ENCODE data around the gene PTN. TPM values are rescaled to one million over a fixed set of nuclear protein-coding genes. Genes with fewer than 3 reads are reported as not detected.

The PTN gene
- total RNA-seq, 2 experiments from 2014 or later, result not detected

- Mint-ChIP-seq H3K4me1 (ENCODE audit: low read depth) (no peaks in the 10 kb centered on the region), H3K27me3 (no peaks in the 10 kb centered on the region), H3K9me3 (peaks cover 3% of the 10 kb centered on the region), H3K4me3 (no peak overlapping the region), H3K27ac (no peak overlapping the region), H3K36me3 (ENCODE audit: low read depth) (no peaks in the 10 kb centered on the region)
- ChIA-PET POLR2A (no interaction called here), CTCF (no interaction called here)
- ATAC-seq (no peak), DNase-seq (no peak)
- TF ChIP-seq CTCF (IDR thresholded peaks at IDR 0.05), result no peak
- intact Hi-C loops (cut with micrococcal nuclease), result no loop called here
Observed at GRCh38 chr7:137354961-137355360, 11.4 kb upstream of the PTN start.

- ATAC-seq (no peak), DNase-seq (no peak)
- peaks cover 3% of the 10 kb centered on the region for H3K9me3 Mint-ChIP-seq
- no peaks in the 10 kb centered on the region for H3K27me3 Mint-ChIP-seq
- H3K27ac Mint-ChIP-seq, result no peak overlapping the region
- POLR2A ChIA-PET, result no interaction called here
- intact Hi-C loops (cut with micrococcal nuclease), result no loop called here
- CTCF ChIA-PET, result no interaction called here
- H3K4me3 Mint-ChIP-seq, result no peak overlapping the region
- no peaks in the 10 kb centered on the region for H3K4me1 Mint-ChIP-seq (ENCODE audit: low read depth)
- no peaks in the 10 kb centered on the region for H3K36me3 Mint-ChIP-seq (ENCODE audit: low read depth)
- TF ChIP-seq CTCF (IDR thresholded peaks at IDR 0.05), result no peak
Observed at GRCh38 chr7:137354396-137354795, 10.9 kb upstream of the PTN start.

- POLR2A ChIA-PET, result no interaction called here
- CTCF ChIA-PET, result no interaction called here
- H3K9me3 Mint-ChIP-seq, result peaks cover 3% of the 10 kb centered on the region
- H3K27me3 Mint-ChIP-seq, result no peaks in the 10 kb centered on the region
- H3K4me3 Mint-ChIP-seq, result no peak overlapping the region
- TF ChIP-seq CTCF (IDR thresholded peaks at IDR 0.05), result no peak
- DNase-seq (no peak), ATAC-seq (no peak)
- no peaks in the 10 kb centered on the region for H3K36me3 Mint-ChIP-seq (ENCODE audit: low read depth)
- no peaks in the 10 kb centered on the region for H3K4me1 Mint-ChIP-seq (ENCODE audit: low read depth)
- intact Hi-C loops (cut with micrococcal nuclease), result no loop called here
- no peak overlapping the region for H3K27ac Mint-ChIP-seq
Observed at GRCh38 chr7:137351941-137352340, 8.4 kb upstream of the PTN start.

GRCh38 chr7:137345799-137346449 is 2.4 kb upstream of the PTN start:
- Mint-ChIP-seq H3K9me3 (no peaks in the 10 kb centered on the region), H3K4me3 (no peak overlapping the region), H3K27ac (no peak overlapping the region), H3K27me3 (peaks cover 13% of the 10 kb centered on the region), H3K36me3 (ENCODE audit: low read depth) (no peaks in the 10 kb centered on the region), H3K4me1 (ENCODE audit: low read depth) (no peaks in the 10 kb centered on the region)
- no peak for ATAC-seq
- intact Hi-C loops (cut with micrococcal nuclease), result no loop called here
- CTCF ChIA-PET, result no interaction called here
- POLR2A ChIA-PET, result no interaction called here
- TF ChIP-seq CTCF (IDR thresholded peaks at IDR 0.05), result no peak
- DNase-seq, result no peak

- no peaks in the 10 kb centered on the region for H3K36me3 Mint-ChIP-seq (ENCODE audit: low read depth)
- H3K27ac Mint-ChIP-seq, result no peak overlapping the region
- CTCF ChIA-PET, result no interaction called here
- TF ChIP-seq CTCF (IDR thresholded peaks at IDR 0.05), result no peak
- intact Hi-C loops (cut with micrococcal nuclease), result no loop called here
- ATAC-seq (no peak), DNase-seq (no peak)
- POLR2A ChIA-PET, result no interaction called here
- H3K4me1 Mint-ChIP-seq (ENCODE audit: low read depth), result peaks cover 2% of the 10 kb centered on the region
- H3K9me3 Mint-ChIP-seq, result no peaks in the 10 kb centered on the region
- no peak overlapping the region for H3K4me3 Mint-ChIP-seq
- peaks cover 13% of the 10 kb centered on the region for H3K27me3 Mint-ChIP-seq
Observed at GRCh38 chr7:137342828-137343261, 688 bp downstream of the PTN start.

Measured in activated CD8-positive, alpha-beta T cell treated with anti-CD3 and anti-CD28 coated beads for 36 hours (primary cell).